Upper lobe of left lung (tissue), 4 donors: ENCODE measurements around the gene GET4.

Source experiments
- CTCF ChIP-seq, 6 experiments: fragments of 450-650 bp in 4 of 6; fragments of 200-600 bp in 2 of 6; sonication (generic) in 2 of 6; IDR thresholded peaks; one replicate each; pipeline ENCODE4 v1.5.1; 2016 to 2019; ENCODE audit warnings: antibody characterized with exemption in 6 of 6
- EP300 ChIP-seq, 4 donors: sonication (generic); formaldehyde crosslinking; IDR thresholded peaks; one replicate each; pipeline ENCODE4 v1.5.1; 2017; ENCODE audit warnings: antibody characterized with exemption in 4 of 4, control low read depth in 2 of 4
- POLR2A ChIP-seq, 4 donors: fragments of 450-650 bp; IDR thresholded peaks; one replicate each; pipeline ENCODE4 v1.5.1; 2016 to 2017; ENCODE audit warnings: antibody characterized with exemption in 4 of 4, mild to moderate bottlenecking in 2 of 4
- POLR2AphosphoS5 ChIP-seq, 2 donors: sonication (generic); formaldehyde crosslinking; IDR thresholded peaks; one replicate each; pipeline ENCODE4 v1.5.1; 2017; ENCODE audit warnings: antibody characterized with exemption in 2 of 2

- no peak for TF ChIP-seq CTCF (IDR thresholded peaks at IDR 0.05)
- TF ChIP-seq POLR2AphosphoS5 (IDR thresholded peaks at IDR 0.05), result no peak
- TF ChIP-seq POLR2A (IDR thresholded peaks at IDR 0.05), result no peak
- no peak for TF ChIP-seq EP300 (IDR thresholded peaks at IDR 0.05)
Measured at GRCh38 chr7:860149-860548, 16.2 kb upstream of the GET4 start.
